GM12872 (cell line): ENCODE results near the gene SLC66A2.

Experiments
- TF ChIP-seq, protein P1 (sequence below): IDR thresholded peaks from 3 replicates; pipeline ENCODE4 v1.5.1; 2011; ENCODE audit warnings: low read depth, mild to moderate bottlenecking, low read length, moderate library complexity; ENCODE audit not compliant: insufficient read depth

The SLC66A2 gene

GRCh38 chr18:79904357-79905147, 46.9 kb downstream of the SLC66A2 start:
- TF ChIP-seq, protein P1, sequence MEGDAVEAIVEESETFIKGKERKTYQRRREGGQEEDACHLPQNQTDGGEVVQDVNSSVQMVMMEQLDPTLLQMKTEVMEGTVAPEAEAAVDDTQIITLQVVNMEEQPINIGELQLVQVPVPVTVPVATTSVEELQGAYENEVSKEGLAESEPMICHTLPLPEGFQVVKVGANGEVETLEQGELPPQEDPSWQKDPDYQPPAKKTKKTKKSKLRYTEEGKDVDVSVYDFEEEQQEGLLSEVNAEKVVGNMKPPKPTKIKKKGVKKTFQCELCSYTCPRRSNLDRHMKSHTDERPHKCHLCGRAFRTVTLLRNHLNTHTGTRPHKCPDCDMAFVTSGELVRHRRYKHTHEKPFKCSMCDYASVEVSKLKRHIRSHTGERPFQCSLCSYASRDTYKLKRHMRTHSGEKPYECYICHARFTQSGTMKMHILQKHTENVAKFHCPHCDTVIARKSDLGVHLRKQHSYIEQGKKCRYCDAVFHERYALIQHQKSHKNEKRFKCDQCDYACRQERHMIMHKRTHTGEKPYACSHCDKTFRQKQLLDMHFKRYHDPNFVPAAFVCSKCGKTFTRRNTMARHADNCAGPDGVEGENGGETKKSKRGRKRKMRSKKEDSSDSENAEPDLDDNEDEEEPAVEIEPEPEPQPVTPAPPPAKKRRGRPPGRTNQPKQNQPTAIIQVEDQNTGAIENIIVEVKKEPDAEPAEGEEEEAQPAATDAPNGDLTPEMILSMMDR = no peak

- TF ChIP-seq, protein P1 = no peak
These were observed 47.6 kb downstream of the SLC66A2 start for GRCh38 chr18:79903787-79904356.

GRCh38 chr18:79903071-79903635, 48.3 kb downstream of the SLC66A2 start:
- TF ChIP-seq, protein P1 = no peak

- TF ChIP-seq, protein P1 = no peak
These were observed 48.8 kb downstream of the SLC66A2 start for GRCh38 chr18:79902640-79903039.

DNA sequence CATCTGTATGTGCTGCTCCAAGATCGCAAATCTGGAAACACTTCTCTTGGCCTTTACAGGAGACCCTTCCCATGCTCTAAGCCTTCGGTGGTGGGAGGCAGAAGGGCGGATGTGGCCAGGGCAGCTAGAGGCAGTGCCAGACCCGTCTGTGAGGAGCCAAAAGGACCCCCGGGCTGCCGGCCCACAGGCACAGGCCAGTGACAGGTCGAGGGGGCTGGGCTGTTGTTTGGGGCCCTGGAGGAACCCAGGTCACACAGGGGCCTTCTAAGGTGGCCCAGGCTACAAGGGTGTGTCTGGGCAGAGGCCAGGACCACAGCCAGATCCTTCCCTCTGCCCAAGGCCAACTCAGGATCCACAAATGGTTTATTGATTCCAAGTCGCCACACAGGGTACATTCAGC, 49.4 kb downstream of the SLC66A2 start:
- TF ChIP-seq, protein P1 = no peak

DNA sequence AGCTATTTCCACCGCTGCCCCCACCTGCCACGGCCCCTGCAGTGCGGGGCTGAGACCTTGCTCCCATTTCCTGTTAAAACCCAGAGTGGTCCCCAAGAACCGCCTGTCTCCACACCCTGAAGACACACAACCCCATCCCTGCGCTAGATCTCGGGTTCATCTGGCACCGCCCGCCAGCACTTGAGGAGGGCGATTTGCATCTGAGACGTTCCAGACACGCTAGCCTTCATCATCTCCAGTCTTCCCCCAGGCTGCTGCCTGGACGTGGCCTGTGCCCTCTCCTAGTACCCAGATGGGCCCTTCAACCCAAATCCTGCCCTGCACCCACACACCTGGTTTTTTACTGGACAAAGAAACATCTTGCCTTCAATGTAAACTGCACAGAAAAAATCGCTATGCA, 49.8 kb downstream of the SLC66A2 start:
- TF ChIP-seq, protein P1 = no peak
